GM12801 (cell line): ENCODE data around the gene S100A7.

Source experiments
- CTCF ChIP-seq: IDR thresholded peaks from one replicate; pipeline ENCODE4 v1.5.1; 2011; ENCODE audit warnings: control low read depth; ENCODE audit not compliant: insufficient read length; ENCODE audit errors: extremely low read depth

The S100A7 gene

GRCh38 chr1:153487707-153488106 lies 27.3 kb upstream of the S100A7 start:
- TF ChIP-seq CTCF, result no peak

- no peak for TF ChIP-seq CTCF
Observed at GRCh38 chr1:153485863-153486262, 25.4 kb upstream of the S100A7 start.

GRCh38 chr1:153483776-153484175 lies 23.3 kb upstream of the S100A7 start:
- TF ChIP-seq CTCF, result no peak

- TF ChIP-seq CTCF, result no peak
Observed at GRCh38 chr1:153481124-153481523, 20.7 kb upstream of the S100A7 start.

- TF ChIP-seq CTCF, result no peak
Observed at GRCh38 chr1:153478692-153479618, 18.5 kb upstream of the S100A7 start.

GRCh38 chr1:153478047-153478691 lies 17.7 kb upstream of the S100A7 start:
- TF ChIP-seq CTCF, result no peak

GRCh38 chr1:153476491-153477093 lies 16.1 kb upstream of the S100A7 start:
- TF ChIP-seq CTCF, result no peak
